ENCODE data around the gene RO60. TPM values are rescaled to one million over a fixed set of nuclear protein-coding genes. Genes with fewer than 3 reads are reported as not detected.
A peak's percentile ranks its signal among the peaks of the same experiment; 100 is the strongest.

RO60 gene
- total RNA-seq, 1 experiment from 2014 or later, result 37.9 TPM

- BruUV-seq (replicated peaks), result TSS peak; percentile 66
- peak overlapping the region; percentile 4; the same call in 1 of the 2 replicates for H2AFZ ChIP-seq (ENCODE audit: low read length)
- DNase-seq (peak; percentile 48), ATAC-seq (peak; percentile 14)
- no peaks in the 10 kb centered on the region for H4K20me1 ChIP-seq (ENCODE audit: low read length)
- H3K9me3 ChIP-seq (ENCODE audit: low read length), result no peaks in the 10 kb centered on the region
- no peaks in the 10 kb centered on the region for H3K9me2 ChIP-seq (replicated peaks; ENCODE audit: low read length)
- peak overlapping the region; percentile 86 for H3K27ac ChIP-seq (ENCODE audit: low read length)
- H3K27me3 ChIP-seq (ENCODE audit: low read length), result no peaks in the 10 kb centered on the region
- H3K9ac ChIP-seq (ENCODE audit: low read length), result peak overlapping the region; percentile 97
- H3K79me2 ChIP-seq (ENCODE audit: low read length), result peaks cover 94% of the 10 kb centered on the region
- H3K4me2 ChIP-seq (ENCODE audit: low read length), result peak overlapping the region; percentile 98
- POLR2A ChIA-PET (ENCODE audit: unreplicated experiment), result interaction anchor here (0.5 to 1.0 kb wide), 4 partner anchors 21 to 519 kb away, joined by 4 to 5 read pairs (median 4); no protein-coding TSS in a partner anchor
- H3K36me3 ChIP-seq (ENCODE audit: low read depth, low read length), result no peaks in the 10 kb centered on the region
- H3K4me3 ChIP-seq (ENCODE audit: low read length), result peak overlapping the region; percentile 87
- peaks cover 51% of the 10 kb centered on the region for H3K4me1 ChIP-seq (ENCODE audit: insufficient read depth, low read length)
- CTCF ChIA-PET, result interaction anchor here (0.6 to 1.0 kb wide), 3 partner anchors 24 to 63 kb away, joined by 3 to 4 read pairs (median 4); partner anchors contain the start of genes CDC73 and GLRX2
- no peak for TF ChIP-seq EZH2 (IDR thresholded peaks at IDR 0.05; ENCODE audit: low read length, unreplicated experiment)
- no peak for TF ChIP-seq CTCF (conservative IDR thresholded peaks at IDR 0.05; ENCODE audit: low read depth, low read length)
- no peak for TF ChIP-seq EZH2phosphoT487 (IDR thresholded peaks at IDR 0.05; ENCODE audit: borderline replicate concordance, low read length)
- intact Hi-C loops (cut with micrococcal nuclease), result loop anchor here (2.0 to 5.0 kb wide), 2 partner anchors 46 to 64 kb away; partner anchors contain the start of genes CDC73 and GLRX2
- no peaks in the 10 kb centered on the region for H3F3A ChIP-seq (ENCODE audit: low read length, unreplicated experiment)
These were observed 707 bp upstream of the RO60 start for GRCh38 chr1:193058529-193059281.

DNA sequence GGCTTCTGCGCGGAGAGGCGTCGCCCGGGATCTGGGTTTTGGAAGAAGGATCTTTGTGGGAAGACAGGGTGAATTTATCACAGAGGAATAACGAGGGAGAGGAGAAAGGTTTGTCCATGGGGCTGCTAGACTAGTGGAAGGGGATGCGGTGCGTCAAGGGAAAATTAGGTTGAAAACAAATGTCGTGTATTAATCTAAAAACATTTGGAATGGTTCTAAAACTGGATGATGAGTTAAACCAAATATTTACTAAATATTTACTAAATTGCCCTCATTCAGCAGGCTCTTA lies 647 bp downstream of the RO60 start:
- H3K9me3 ChIP-seq (ENCODE audit: low read length), result no peaks in the 10 kb centered on the region
- no peaks in the 10 kb centered on the region for H4K20me1 ChIP-seq (ENCODE audit: low read length)
- H3K4me1 ChIP-seq (ENCODE audit: insufficient read depth, low read length), result peaks cover 37% of the 10 kb centered on the region
- no peak for TF ChIP-seq CTCF (conservative IDR thresholded peaks at IDR 0.05; ENCODE audit: low read depth, low read length)
- TF ChIP-seq EZH2phosphoT487 (IDR thresholded peaks at IDR 0.05; ENCODE audit: borderline replicate concordance, low read length), result no peak
- no peak for TF ChIP-seq EZH2 (IDR thresholded peaks at IDR 0.05; ENCODE audit: low read length, unreplicated experiment)
- H2AFZ ChIP-seq (ENCODE audit: low read length), result peak overlapping the region; percentile 77; the same call in 1 of the 2 replicates
- DNase-seq (no peak), ATAC-seq (no peak)
- ChIA-PET POLR2A (ENCODE audit: unreplicated experiment) (no interaction called here), CTCF (no interaction called here)
- H3K9me2 ChIP-seq (replicated peaks; ENCODE audit: low read length), result no peaks in the 10 kb centered on the region
- H3K27me3 ChIP-seq (ENCODE audit: low read length), result no peaks in the 10 kb centered on the region
- peak overlapping the region; percentile 97 for H3K9ac ChIP-seq (ENCODE audit: low read length)
- H3K27ac ChIP-seq (ENCODE audit: low read length), result peak overlapping the region; percentile 86
- no peaks in the 10 kb centered on the region for H3K36me3 ChIP-seq (ENCODE audit: low read depth, low read length)
- H3K79me2 ChIP-seq (ENCODE audit: low read length), result peaks cover 94% of the 10 kb centered on the region
- H3K4me2 ChIP-seq (ENCODE audit: low read length), result peak overlapping the region; percentile 98
- H3F3A ChIP-seq (ENCODE audit: low read length, unreplicated experiment), result no peaks in the 10 kb centered on the region
- TSS peak; percentile 52 for BruUV-seq (replicated peaks)
- H3K4me3 ChIP-seq (ENCODE audit: low read length), result peak overlapping the region; percentile 87
- intact Hi-C loops (cut with micrococcal nuclease), result no loop called here

- ATAC-seq (no peak), DNase-seq (no peak)
- no TSS peak for BruUV-seq (replicated peaks)
- ChIA-PET CTCF (no interaction called here), POLR2A (ENCODE audit: unreplicated experiment) (no interaction called here)
- H3K9me2 ChIP-seq (replicated peaks; ENCODE audit: low read length), result no peaks in the 10 kb centered on the region
- no peak for TF ChIP-seq CTCF (conservative IDR thresholded peaks at IDR 0.05; ENCODE audit: low read depth, low read length)
- TF ChIP-seq EZH2phosphoT487 (IDR thresholded peaks at IDR 0.05; ENCODE audit: borderline replicate concordance, low read length), result no peak
- no peak for TF ChIP-seq EZH2 (IDR thresholded peaks at IDR 0.05; ENCODE audit: low read length, unreplicated experiment)
- no peaks in the 10 kb centered on the region for H3F3A ChIP-seq (ENCODE audit: low read length, unreplicated experiment)
- H4K20me1 ChIP-seq (ENCODE audit: low read length), result no peaks in the 10 kb centered on the region
- no peaks in the 10 kb centered on the region for H3K9me3 ChIP-seq (ENCODE audit: low read length)
- H3K4me2 ChIP-seq (ENCODE audit: low read length), result peak overlapping the region; percentile 98
- H3K4me1 ChIP-seq (ENCODE audit: insufficient read depth, low read length), result peaks cover 34% of the 10 kb centered on the region
- H2AFZ ChIP-seq (ENCODE audit: low read length), result no peak overlapping the region
- no peaks in the 10 kb centered on the region for H3K36me3 ChIP-seq (ENCODE audit: low read depth, low read length)
- H3K9ac ChIP-seq (ENCODE audit: low read length), result peak overlapping the region; percentile 97
- intact Hi-C loops (cut with micrococcal nuclease), result no loop called here
- peaks cover 94% of the 10 kb centered on the region for H3K79me2 ChIP-seq (ENCODE audit: low read length)
- H3K4me3 ChIP-seq (ENCODE audit: low read length), result peak overlapping the region; percentile 87
- peak overlapping the region; percentile 86 for H3K27ac ChIP-seq (ENCODE audit: low read length)
- H3K27me3 ChIP-seq (ENCODE audit: low read length), result no peaks in the 10 kb centered on the region
These were observed 994 bp downstream of the RO60 start for GRCh38 chr1:193060406-193060805.
